GDM1 (cell line): Measurements from ENCODE around the gene GALT.
A peak's percentile ranks its signal among the peaks of the same experiment; 100 is the strongest.

ENCODE experiments used
- DNase-seq: peaks from one replicate; lab custom pipeline; 2025; lab: John Stamatoyannopoulos, UW

GALT gene

GRCh38 chr9:34646211-34647083 is at the start of gene GALT:
Gene GALT, plus strand, starts transcription at chr9:34646675. Its CDS starts 30 bp downstream, at chr9:34646705.
- peak; percentile 82 for DNase-seq

- no peak for DNase-seq
These were observed 46.9 kb upstream of the GALT start for GRCh38 chr9:34599546-34599945.

GRCh38 chr9:34600908-34601307 is 45.6 kb upstream of the GALT start:
- DNase-seq: no peak

DNA sequence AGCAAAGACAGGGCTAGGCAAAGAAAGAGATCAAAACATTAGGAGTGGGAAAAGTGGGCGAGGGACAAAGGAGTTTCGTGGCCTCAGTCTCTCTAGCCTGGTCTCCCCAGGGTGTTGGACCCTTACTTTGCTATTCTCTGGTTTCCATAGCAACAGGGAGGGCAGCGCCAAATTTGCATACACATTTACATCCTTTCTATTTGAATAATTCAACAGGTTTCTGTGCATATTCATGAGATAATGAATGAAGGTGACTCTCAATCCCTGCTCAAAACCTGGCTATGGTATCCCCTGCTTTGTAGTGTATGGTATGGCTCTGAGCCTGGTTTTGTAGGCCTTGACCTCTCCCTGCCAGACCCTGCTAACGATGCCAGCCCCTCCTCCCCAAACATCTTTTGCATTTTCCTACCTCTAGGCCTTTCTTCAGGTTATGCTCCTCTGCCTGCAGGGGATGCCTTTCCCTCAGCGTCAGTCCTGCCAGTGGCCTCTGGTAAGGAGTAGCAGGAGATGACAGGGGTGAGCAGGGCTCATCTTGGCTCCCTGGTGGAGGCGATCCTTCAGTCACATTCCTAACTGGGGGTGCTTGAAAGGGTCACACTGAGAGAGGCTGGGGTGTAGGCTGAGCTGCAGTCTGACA is 44.4 kb upstream of the GALT start:
- no peak for DNase-seq

DNA sequence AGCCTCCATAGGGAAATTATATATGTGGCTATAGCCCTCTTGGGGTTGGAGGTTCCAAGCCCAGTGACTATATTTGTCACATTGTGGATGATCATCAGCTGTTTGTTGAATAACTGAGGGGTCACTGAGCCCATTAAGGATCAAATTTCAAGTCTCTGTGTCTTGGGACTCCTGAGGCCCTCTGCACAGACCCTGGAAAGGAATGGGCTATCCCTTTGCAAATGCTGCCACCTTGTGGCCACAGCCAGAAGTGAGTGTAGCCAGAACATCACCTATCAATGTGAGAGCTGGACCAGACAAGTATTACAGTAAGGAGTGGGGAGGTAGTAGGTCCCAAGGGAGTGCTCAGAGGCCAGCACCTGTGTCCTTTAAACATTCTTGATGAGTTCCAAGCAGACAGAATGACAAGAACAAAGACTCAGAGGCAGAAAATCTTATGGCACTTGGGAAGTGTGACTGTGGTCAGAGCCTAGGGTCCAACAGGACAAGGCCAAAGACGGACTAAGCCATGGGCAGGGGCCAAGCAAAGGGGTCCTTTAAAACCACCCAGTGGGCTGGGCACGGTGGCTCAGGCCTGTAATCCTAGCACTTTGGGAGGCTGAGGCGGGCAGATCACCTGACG is 42.8 kb upstream of the GALT start:
- peak; percentile 52 for DNase-seq

DNA sequence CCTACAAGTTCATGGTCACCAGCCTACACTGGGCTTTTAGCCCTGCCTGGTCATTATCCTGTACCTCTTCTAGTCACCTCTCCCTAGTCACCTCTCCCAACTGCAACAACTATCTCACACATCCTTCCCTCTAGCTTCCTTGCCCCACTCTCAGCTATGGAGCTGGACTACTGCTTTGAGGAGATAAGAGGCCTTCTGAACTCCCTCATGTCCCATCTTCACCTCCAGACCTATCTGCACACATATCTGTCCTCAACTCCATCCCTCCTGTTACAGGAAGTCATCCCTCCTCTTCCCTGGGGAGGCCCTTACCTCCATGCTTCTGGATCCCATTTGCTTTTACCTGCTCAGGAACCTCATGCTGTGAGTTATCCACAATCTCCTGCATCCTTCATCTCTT is 40.3 kb upstream of the GALT start:
- no peak for DNase-seq

GRCh38 chr9:34606905-34607304 is 39.6 kb upstream of the GALT start:
- DNase-seq: no peak

DNA sequence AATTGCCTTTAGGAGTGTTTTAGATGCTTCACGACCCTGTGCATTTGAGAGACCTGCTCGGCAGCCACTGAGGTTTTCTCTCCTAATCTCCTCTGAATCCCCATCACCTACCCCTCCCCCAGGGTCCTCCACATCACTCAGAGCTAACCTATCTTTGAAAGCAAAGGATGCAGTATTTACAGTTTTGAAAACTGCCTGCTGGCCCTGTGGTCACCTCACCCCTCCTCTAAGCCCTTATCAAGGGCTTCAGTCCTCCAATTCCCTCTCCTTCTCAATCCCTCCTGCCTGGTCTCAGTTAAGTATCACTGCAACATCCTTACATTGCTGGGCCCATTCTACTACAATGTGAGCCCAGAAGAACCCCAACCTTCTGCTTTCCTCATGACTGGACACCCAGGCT is 39.1 kb upstream of the GALT start:
- no peak for DNase-seq

DNA sequence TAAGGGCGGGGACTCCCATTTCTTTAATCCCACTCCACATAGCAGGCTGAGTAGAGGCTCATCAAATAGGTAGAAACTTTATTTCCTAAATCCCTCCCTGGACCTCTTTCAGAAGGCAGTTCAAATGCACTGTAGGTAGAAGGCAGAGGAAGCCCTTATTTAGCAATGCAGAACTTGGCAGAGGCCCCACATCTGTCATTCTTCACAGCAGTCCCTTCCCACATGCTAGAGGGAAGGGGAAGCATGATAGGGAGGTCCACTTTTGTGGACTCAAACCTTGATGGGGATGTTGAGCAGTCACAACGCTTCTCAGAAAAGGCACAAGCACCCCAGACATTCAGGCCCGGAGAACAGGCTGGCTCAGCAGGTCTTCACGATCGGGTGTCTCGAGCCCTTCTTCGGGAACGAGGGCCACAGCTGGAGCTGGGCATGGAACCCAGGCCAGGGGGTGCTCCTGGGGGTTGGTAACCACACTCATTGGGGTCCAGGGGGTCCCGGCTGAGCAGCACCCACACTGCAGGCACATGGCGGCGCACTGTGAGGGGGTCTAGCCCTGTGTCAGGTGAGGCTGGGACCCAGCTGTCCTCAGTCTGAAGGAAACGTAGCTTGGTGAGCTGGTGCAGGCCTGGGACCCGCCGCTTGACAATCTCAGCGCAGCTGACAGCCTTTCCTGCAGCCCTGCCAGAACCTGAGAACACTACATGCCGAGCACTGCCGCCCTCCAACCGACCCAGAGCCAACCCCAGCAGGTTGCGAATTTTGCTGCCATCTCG is 35.9 kb upstream of the GALT start:
- DNase-seq: peak; percentile 11

DNA sequence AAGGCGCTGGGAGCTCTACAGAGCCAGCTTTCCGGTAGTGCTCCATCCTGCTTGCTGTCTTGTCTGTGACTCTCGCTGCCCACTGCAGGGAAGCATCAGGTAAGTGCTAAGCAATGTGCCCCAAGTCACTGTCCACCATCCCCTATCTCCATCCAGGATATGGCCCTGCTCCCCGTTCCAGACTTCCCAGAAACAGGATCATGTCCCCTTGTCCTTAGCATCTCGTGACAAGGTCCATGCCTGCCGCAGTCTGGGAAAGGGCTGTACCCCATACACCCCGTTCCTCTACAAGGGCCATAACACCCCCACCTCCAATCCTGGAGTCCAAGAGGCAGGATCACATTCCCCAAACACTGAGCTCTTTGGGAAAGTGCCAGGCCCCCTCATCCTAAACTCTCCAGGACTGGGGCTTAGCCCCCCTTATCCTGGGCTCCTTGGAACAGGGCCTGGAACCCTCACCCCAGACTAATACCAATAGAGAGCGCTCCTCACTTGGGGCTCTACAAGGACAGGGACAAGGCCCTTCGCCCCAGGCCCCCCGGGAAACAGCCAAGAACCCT is 35.1 kb upstream of the GALT start:
- DNase-seq: no peak

- DNase-seq: peak; percentile 76
These were observed 34.4 kb upstream of the GALT start, which contains the start of gene RPP25L for GRCh38 chr9:34611811-34612787. Gene RPP25L, minus strand, starts transcription at chr9:34612097. Its CDS starts 801 bp downstream, at chr9:34611296.

DNA sequence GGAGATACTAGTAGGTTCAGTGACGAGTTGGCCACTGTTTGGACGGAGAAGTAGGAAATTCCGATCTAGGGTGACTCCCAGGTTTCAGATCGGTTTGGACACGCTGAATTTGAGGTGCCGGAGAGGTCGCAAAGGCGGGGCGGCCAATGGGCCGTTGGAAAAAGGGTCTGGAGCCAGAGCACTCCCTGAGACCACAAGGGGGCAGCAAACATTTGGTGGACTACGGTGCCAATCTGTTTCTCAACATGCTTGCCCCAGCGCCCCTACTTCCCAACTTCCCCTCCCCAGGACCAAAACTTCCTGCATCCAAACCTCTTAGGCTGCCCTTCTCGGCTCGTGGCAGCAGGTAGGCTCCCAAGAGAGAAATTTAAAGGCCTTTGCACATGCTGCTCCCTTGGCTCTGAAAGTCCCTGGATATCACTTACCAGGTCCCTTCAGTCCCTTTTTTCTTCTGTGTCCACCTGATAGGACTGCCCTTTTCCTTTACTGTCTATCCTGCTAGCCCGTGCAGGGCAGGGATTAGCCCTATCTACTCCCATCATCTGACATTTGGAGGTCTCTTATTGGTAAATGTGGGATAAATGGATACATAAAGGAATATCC is 33.6 kb upstream of the GALT start:
- peak; percentile 63 for DNase-seq

DNA sequence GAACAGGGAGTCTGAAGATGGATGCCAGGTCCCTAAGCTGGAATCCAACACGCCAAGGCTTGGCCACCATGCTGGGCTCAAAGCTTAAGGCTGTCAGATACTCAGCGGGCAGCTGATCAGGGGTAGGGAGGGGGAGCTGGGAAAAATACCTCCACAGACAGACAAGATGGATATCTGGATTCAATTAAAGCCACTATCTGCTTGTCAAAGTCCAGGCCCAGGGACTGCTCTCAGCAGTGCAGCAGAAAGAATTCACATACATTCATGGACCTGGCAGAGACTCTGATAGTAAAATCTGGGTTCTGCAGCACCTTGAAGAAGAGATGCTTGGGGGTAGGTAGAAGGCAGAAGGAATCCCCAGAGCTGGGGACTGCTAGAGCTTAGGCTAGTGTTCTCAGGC is 31.3 kb upstream of the GALT start:
- DNase-seq: no peak

GRCh38 chr9:34620061-34620994 is 26.1 kb upstream of the GALT start, which contains the start of gene DCTN3:
Gene DCTN3, minus strand, starts transcription at chr9:34620495. Its CDS starts 31 bp downstream, at chr9:34620464.
- DNase-seq: peak; percentile 88

DNA sequence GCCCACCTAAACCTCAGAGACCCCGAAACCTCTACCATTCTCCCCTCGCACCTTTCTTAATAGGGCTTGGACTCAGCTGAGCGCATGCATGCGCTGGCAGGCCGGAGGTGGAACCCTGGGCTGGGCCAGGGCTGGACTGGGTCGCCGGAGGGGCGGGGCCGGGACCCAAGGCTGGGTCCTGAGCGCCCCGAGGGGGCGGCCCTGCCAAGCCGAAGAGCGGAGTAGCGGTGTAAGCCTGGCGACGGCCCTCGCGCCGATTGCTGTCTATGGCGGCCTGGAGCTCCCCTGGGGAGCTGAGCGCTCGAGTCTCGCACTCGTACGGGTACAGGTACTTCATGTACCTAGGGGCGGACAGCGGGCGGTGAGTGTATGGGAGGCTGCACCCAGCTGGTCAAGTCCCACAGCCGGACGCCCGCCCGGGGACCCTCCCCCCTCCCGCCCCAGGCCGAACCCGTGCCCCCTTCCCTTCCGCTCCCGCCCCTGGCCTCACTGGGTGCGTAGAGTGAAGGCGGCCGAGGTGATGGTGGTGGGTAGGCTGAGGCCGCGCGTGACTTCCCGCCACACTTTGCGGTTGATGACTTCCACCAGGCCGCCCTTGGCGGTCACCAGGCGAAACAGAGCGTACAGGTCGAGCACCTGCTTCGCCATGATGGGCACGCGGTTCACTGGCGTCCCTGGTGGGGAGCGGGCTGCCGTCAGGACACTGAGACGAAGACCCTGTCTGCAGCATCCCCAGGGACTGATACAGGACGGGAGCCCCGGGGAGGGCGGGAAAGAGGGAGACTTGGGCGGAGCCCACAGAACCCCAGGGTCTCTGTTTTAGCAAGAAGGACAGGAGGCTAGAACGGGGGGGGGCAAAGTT is 22.9 kb upstream of the GALT start:
- DNase-seq: no peak

- no peak for DNase-seq
These were observed 21.8 kb upstream of the GALT start for GRCh38 chr9:34624475-34625185.

- no peak for DNase-seq
These were observed 21.3 kb upstream of the GALT start for GRCh38 chr9:34625186-34625486.
